NB4 (cell line): ENCODE results near the gene PKLR.
A peak's percentile ranks its signal among the peaks of the same experiment; 100 is the strongest.

Source experiments
- CTCF ChIP-seq: IDR thresholded peaks from one replicate; pipeline ENCODE4 v1.5.1; 2012; ENCODE audit warnings: low read depth, low read length
- MYC ChIP-seq: IDR thresholded peaks from 2 replicates; pipeline ENCODE4 v1.6.1; 2011; ENCODE audit warnings: low read depth, low read length
- POLR2A ChIP-seq: IDR thresholded peaks from 2 replicates; pipeline ENCODE4 v1.6.1; 2011; ENCODE audit warnings: mild to moderate bottlenecking; ENCODE audit not compliant: insufficient read length; ENCODE audit errors: extremely low read depth
- TF ChIP-seq, protein P1 (sequence below): IDR thresholded peaks from 2 replicates; pipeline ENCODE4 v1.6.1; 2011; ENCODE audit warnings: low read depth, low read length

- TF ChIP-seq POLR2A, result peak; percentile 60
- TF ChIP-seq, protein P1, sequence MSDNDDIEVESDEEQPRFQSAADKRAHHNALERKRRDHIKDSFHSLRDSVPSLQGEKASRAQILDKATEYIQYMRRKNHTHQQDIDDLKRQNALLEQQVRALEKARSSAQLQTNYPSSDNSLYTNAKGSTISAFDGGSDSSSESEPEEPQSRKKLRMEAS, result peak; percentile 99
- peak; percentile 92 for TF ChIP-seq MYC
- no peak for TF ChIP-seq CTCF
Measured at GRCh38 chr1:155261852-155262673, 39.2 kb downstream of the PKLR start, which contains the start of gene SCAMP3.
